Measurements from ENCODE around the gene FRMD4A. TPM values are rescaled to one million over a fixed set of nuclear protein-coding genes. Genes with fewer than 3 reads are reported as not detected.

FRMD4A gene
- total RNA-seq, 1 experiment from 2014 or later: 7.0 TPM

- CTCF ChIA-PET: no interaction called here
- no peak for DNase-seq
- no peak for TF ChIP-seq CTCF (IDR thresholded peaks at IDR 0.05; ENCODE audit: unreplicated experiment)
- Mint-ChIP-seq H3K4me1 (ENCODE audit: low read depth, unreplicated experiment) (no peaks in the 10 kb centered on the region), H3K36me3 (ENCODE audit: insufficient read depth, unreplicated experiment) (no peaks in the 10 kb centered on the region), H3K27ac (ENCODE audit: unreplicated experiment) (no peak overlapping the region), H3K9me3 (ENCODE audit: low read depth, unreplicated experiment) (peaks cover 3% of the 10 kb centered on the region), H3K4me3 (ENCODE audit: low read depth, unreplicated experiment) (no peak overlapping the region), H3K27me3 (ENCODE audit: unreplicated experiment) (peaks cover 63% of the 10 kb centered on the region)
- no TSS peak for BruUV-seq (replicated peaks)
- intact Hi-C loops (cut with micrococcal nuclease; ENCODE audit: unreplicated experiment): no loop called here
Observed at GRCh38 chr10:14023673-14024328, 306.9 kb downstream of the FRMD4A start.

- intact Hi-C loops (cut with micrococcal nuclease; ENCODE audit: unreplicated experiment): no loop called here
- DNase-seq: no peak
- TF ChIP-seq CTCF (IDR thresholded peaks at IDR 0.05; ENCODE audit: unreplicated experiment): no peak
- no peaks in the 10 kb centered on the region for H3K4me1 Mint-ChIP-seq (ENCODE audit: low read depth, unreplicated experiment)
- H3K9me3 Mint-ChIP-seq (ENCODE audit: low read depth, unreplicated experiment): peaks cover 6% of the 10 kb centered on the region
- no TSS peak for BruUV-seq (replicated peaks)
- H3K27me3 Mint-ChIP-seq (ENCODE audit: unreplicated experiment): peaks cover 65% of the 10 kb centered on the region
- no peak overlapping the region for H3K4me3 Mint-ChIP-seq (ENCODE audit: low read depth, unreplicated experiment)
- CTCF ChIA-PET: no interaction called here
- H3K36me3 Mint-ChIP-seq (ENCODE audit: insufficient read depth, unreplicated experiment): no peaks in the 10 kb centered on the region
- no peak overlapping the region for H3K27ac Mint-ChIP-seq (ENCODE audit: unreplicated experiment)
Observed at GRCh38 chr10:14022954-14023672, 307.6 kb downstream of the FRMD4A start.

GRCh38 chr10:14022052-14022451 is 308.7 kb downstream of the FRMD4A start:
- DNase-seq: no peak
- H3K4me1 Mint-ChIP-seq (ENCODE audit: low read depth, unreplicated experiment): no peaks in the 10 kb centered on the region
- no peaks in the 10 kb centered on the region for H3K36me3 Mint-ChIP-seq (ENCODE audit: insufficient read depth, unreplicated experiment)
- no TSS peak for BruUV-seq (replicated peaks)
- no peak for TF ChIP-seq CTCF (IDR thresholded peaks at IDR 0.05; ENCODE audit: unreplicated experiment)
- peaks cover 68% of the 10 kb centered on the region for H3K27me3 Mint-ChIP-seq (ENCODE audit: unreplicated experiment)
- H3K9me3 Mint-ChIP-seq (ENCODE audit: low read depth, unreplicated experiment): peaks cover 6% of the 10 kb centered on the region
- H3K27ac Mint-ChIP-seq (ENCODE audit: unreplicated experiment): no peak overlapping the region
- intact Hi-C loops (cut with micrococcal nuclease; ENCODE audit: unreplicated experiment): no loop called here
- H3K4me3 Mint-ChIP-seq (ENCODE audit: low read depth, unreplicated experiment): no peak overlapping the region
- CTCF ChIA-PET: no interaction called here

- peaks cover 77% of the 10 kb centered on the region for H3K27me3 Mint-ChIP-seq (ENCODE audit: unreplicated experiment)
- H3K4me3 Mint-ChIP-seq (ENCODE audit: low read depth, unreplicated experiment): no peak overlapping the region
- BruUV-seq (replicated peaks): no TSS peak
- CTCF ChIA-PET: no interaction called here
- H3K4me1 Mint-ChIP-seq (ENCODE audit: low read depth, unreplicated experiment): no peaks in the 10 kb centered on the region
- DNase-seq: no peak
- intact Hi-C loops (cut with micrococcal nuclease; ENCODE audit: unreplicated experiment): no loop called here
- H3K9me3 Mint-ChIP-seq (ENCODE audit: low read depth, unreplicated experiment): peaks cover 6% of the 10 kb centered on the region
- H3K36me3 Mint-ChIP-seq (ENCODE audit: insufficient read depth, unreplicated experiment): no peaks in the 10 kb centered on the region
- TF ChIP-seq CTCF (IDR thresholded peaks at IDR 0.05; ENCODE audit: unreplicated experiment): no peak
- H3K27ac Mint-ChIP-seq (ENCODE audit: unreplicated experiment): no peak overlapping the region
Observed at GRCh38 chr10:14020037-14020664, 310.6 kb downstream of the FRMD4A start.
